Muscle of arm (tissue), 12 donors: Measurements from ENCODE around the gene OPRL1. TPM values are rescaled to one million over a fixed set of nuclear protein-coding genes. Genes with fewer than 3 reads are reported as not detected.

Source experiments
- DNase-seq: peaks from one replicate; pipeline ENCODE4 v3.0.0-alpha.2; 2013
- polyA plus RNA-seq, 12 donors: library from polyadenylated mRNA; unstranded; fragments of 120-200 nt; gene quantifications; one replicate each; pipeline ENCODE4 v1.2.1, GENCODE V29; 2013; ENCODE audit not compliant: insufficient read length in 12 of 12

Gene OPRL1
- polyA plus RNA-seq, 12 donors: 0.82 to 1.5 (median 1.0) TPM; not detected in 2

GRCh38 chr20:64071341-64072332, 8.2 kb upstream of the OPRL1 start:
- no peak for DNase-seq

GRCh38 chr20:64072498-64073063, 7.3 kb upstream of the OPRL1 start:
- DNase-seq: no peak

DNA sequence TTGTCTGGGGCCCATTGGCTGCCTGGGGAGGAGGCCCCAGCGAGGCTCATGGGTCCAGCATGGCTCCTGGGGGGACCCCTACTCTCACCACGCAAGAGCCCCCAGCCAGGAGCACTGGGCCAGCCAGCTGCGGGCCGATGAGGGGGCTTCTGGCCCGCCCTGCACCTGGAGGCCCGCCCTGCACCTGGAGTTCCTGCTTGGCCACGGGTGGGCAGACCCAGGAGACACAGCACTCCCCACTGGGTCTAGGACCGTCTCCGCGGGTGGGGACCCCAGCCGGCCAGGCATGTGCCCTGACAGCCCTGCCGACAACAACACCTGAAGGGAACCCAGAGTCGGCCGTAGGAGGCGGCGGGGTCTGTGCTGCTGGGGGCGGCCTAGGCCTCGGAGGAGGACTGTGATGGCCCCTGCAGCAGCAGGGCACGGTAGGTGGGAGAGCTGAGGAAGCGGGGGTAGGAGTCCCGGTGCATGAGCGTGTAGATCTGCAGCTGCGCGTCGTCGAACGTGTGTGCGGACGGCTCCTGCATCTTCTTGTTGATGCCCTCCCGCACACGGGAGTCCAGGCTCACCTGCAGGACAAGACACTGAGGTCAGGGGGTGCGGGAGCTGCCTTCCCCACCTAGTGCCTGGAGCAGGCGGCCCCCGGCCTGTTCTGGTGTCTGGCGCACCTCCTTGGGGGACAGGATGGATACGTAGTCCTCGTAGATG, 6.3 kb upstream of the OPRL1 start:
- no peak for DNase-seq

GRCh38 chr20:64074184-64074789, 5.6 kb upstream of the OPRL1 start:
- no peak for DNase-seq

- no peak for DNase-seq
These were observed 4.9 kb upstream of the OPRL1 start for GRCh38 chr20:64074963-64075362.

GRCh38 chr20:64075556-64075955, 4.3 kb upstream of the OPRL1 start:
- DNase-seq: no peak

DNA sequence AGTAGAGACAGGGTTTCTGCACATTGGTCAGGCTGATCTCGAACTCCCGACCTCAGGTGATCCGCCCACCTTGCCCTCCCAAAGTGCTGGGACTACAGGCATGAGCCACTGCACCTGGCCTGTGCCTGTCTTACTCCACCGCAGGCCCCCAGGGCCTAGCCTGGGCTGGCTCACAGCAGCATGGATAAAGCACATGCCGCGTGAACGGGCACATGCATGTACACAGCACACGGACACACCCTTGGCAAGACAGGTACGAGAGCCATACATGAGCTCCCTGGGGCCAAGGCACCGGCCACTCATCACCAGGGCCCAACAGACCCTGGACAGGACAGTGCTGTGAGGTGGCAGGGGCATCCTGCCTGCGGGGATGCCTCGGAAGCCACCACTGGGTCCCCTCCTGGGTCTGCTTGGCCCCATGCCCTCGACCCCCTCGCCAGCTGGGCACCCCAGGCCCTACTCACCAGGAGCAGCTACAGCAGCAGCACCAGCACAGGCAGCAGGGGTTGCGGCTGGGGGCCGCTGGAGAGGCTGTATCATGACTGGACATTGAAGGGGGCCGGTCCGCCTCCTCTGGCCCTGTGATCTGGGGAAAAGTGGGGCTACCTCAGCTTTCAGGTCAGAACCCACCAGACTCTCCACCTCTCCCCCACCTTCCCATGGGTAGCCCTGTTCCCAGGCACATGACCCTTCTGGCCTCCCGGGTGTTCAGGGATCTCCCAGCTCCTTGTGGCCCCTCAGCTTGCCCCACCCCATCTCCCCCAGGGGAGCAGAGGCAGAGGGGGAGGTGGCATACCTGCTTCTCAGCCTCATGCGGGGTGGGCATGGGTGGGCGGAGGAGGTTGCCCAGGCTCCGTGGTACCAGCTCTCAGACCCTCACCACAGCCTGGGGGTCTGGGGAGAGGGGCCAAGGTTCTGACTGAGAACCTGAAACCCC, 3.6 kb upstream of the OPRL1 start:
- no peak for DNase-seq

- DNase-seq: no peak
These were observed 2.8 kb upstream of the OPRL1 start for GRCh38 chr20:64077094-64077493.

DNA sequence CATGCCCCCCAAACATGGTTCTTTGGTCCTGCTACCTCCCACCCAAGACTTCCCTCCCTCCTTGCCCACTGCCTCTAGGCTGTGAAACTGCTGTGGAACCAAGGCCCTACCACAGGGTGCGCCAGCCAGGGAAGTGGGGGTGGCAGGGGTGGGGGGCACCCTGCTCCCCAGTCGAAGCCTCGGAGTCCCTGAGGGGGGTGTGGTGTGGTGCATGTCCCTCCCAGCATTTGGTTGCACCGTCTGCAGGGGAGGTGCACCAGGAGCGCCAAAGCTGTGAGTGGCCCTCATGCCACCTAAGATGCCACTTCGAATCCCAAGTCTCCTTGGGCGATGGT, 2.4 kb upstream of the OPRL1 start:
- DNase-seq: no peak

DNA sequence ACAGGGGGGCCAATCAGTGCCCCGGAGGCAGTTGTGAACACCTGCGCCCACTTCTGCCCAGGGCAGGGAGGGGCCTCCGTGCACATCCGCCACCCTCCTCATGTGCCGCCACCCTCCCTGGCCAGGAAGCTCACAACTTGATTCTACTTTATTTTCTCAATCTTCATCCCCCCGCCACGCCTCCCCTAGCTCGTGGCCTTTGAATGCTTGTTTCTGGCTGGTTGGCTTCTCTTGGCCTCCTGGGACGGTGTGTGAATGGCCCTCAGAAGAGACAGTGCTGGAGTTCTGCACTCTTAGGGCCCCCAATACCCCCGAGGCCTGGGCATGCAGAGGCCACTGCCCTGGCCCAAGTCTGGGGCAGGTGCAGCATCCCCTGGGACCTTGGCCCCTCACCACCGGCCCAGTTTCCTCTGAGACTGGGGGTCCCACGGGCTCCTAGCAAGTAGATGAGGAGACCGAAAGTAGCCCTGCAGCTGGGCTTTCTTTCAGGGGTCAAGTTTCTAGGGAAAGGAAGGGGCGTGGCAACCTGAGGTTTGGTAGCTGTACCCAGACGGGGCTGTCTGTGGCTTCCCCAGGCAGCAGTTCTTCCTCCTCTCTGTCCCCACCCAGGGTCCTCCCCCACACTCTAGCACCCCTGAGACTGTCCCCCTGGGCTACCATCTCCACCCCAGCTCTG, 1.9 kb upstream of the OPRL1 start:
- no peak for DNase-seq

GRCh38 chr20:64078934-64079272, 979 bp upstream of the OPRL1 start:
- no peak for DNase-seq

DNA sequence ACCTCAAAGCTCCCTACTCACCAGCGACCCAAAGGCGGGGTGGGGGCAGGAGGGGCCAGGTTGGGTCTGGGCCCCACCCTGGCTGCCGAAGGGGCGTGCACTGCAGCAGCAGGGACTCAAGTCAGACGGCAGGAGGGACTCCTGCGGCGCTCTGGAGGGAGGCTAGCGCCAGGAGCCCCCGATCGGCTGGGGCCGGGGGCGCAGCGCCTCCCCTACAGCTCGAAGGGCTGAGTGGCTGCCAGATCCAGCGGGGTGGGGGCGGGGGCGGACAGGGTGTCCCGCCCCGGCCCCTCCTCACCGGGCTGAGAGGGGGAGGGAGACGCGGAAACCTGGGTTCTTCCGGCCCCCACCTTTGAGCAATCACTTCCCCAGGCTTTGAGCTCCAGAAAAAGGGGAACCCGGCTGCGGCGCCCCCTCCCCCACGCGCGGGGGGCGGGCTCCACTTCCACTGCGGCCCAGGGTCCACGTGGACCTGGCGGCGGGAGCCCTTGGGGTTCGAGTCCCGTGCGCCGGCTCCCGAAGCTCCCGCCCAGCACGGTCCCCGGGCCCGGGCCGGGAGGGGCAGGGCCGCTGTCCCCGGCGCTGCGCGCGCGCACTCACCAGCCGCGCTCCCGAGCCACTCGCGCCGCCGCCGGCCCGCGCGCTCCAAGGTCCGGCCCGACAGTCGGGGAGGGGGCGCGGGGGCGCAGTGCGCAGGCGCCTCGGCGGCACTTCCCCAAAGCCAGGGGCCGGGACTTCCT, 439 bp upstream of the OPRL1 start, which contains the start of gene RGS19:
TSS of gene RGS19 (minus strand) at position 246 of the 740 bp plus-strand sequence. CDS start 2,632 bp downstream, outside the sequence.
- DNase-seq: peak; percentile 80

GRCh38 chr20:64080813-64081623, 1.1 kb downstream of the OPRL1 start:
- DNase-seq: no peak

GRCh38 chr20:64081624-64081964, 1.7 kb downstream of the OPRL1 start:
- no peak for DNase-seq

GRCh38 chr20:64082126-64082731, 2.3 kb downstream of the OPRL1 start:
- no peak for DNase-seq

- no peak for DNase-seq
These were observed 3.0 kb downstream of the OPRL1 start for GRCh38 chr20:64082820-64083377.

DNA sequence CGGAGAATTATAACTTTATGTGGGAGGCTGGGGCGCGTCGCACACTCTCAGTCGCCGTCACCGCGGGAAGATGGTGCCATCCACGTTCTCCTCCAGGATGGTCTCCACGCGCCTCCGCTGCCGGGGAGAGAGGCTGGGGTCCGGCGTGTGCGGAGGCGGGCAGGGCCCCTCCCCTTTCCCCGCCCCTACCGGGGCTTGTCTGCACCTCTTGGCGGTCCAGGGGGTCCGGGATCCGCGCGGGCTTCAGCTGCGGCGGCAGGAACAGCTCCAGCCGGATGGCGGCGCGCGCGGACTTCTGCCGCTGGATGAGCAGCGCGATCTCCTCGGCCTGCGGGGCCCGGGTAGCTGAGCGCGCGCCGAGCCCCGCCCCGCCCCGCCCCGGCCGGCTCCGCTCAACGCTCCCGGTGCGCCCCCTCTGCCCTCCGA, 3.5 kb downstream of the OPRL1 start:
- peak; percentile 68 for DNase-seq
